Aorta (tissue), 5 donors: ENCODE data around the gene CD59. TPM values are rescaled to one million over a fixed set of nuclear protein-coding genes. Genes with fewer than 3 reads are reported as not detected.

Experiments
- ATAC-seq: fragments of 200-7000 bp; cut with Tn5 transposase; one replicate; pipeline ENCODE4 v1.9.1; 2022; ENCODE audit warnings: moderate library complexity; ENCODE audit not compliant: low FRiP score
- DNase-seq, 2 donors: peaks; one replicate each; pipeline ENCODE4 v3.0.0-alpha.2; 2020
- H3K27ac ChIP-seq, 2 donors: one replicate each; pipeline ENCODE4 v1.5.1; 2013; ENCODE audit warnings: low read length in 2 of 2, mild to moderate bottlenecking in 2 of 2, moderate library complexity in 2 of 2, control low read depth in 1 of 2, inconsistent platforms in 1 of 2, low read depth in 1 of 2
- H3K27me3 ChIP-seq, 2 donors: one replicate each; pipeline ENCODE4 v1.6.1; 2013; ENCODE audit warnings: control low read depth in 1 of 2, low read length in 1 of 2, mild to moderate bottlenecking in 1 of 2, moderate library complexity in 1 of 2; ENCODE audit not compliant: insufficient read depth in 2 of 2, control insufficient read depth in 1 of 2
- H3K36me3 ChIP-seq, 2 donors: one replicate each; pipeline ENCODE4 v1.6.1; 2013; ENCODE audit warnings: control low read depth in 1 of 2, low read length in 1 of 2, mild to moderate bottlenecking in 1 of 2; ENCODE audit not compliant: insufficient read depth in 2 of 2, control insufficient read depth in 1 of 2
- H3K4me1 ChIP-seq, 2 donors: one replicate each; pipeline ENCODE4 v1.6.1; 2013; ENCODE audit warnings: low read length in 2 of 2, control low read depth in 1 of 2, mild to moderate bottlenecking in 1 of 2, moderate library complexity in 1 of 2; ENCODE audit not compliant: insufficient read depth in 2 of 2, control insufficient read depth in 1 of 2
- H3K4me3 ChIP-seq, 2 donors: one replicate each; pipeline ENCODE4 v1.5.1; 2013; ENCODE audit warnings: low read length in 2 of 2, control low read depth in 1 of 2, mild to moderate bottlenecking in 1 of 2
- H3K9me3 ChIP-seq: one replicate; pipeline ENCODE4 v1.6.1; 2013; ENCODE audit warnings: mild to moderate bottlenecking, low read length; ENCODE audit not compliant: control insufficient read depth
- WGBS, 2 donors: extraction: QIAGEN DNeasy Blood & Tissue Kit; methylation state at CpG; one replicate each; pipeline ENCODE4 v1.1.7; 2013; 5-methylcytosine and 5-hydroxymethylcytosine counted together
- intact Hi-C, 2 donors: fragments of 100-400 bp; cut with DNase I; formaldehyde crosslinking; loops; one replicate each; pipeline versions ENCODE4 v1.14.2 to v1.15.0; 2022
- polyA plus RNA-seq, 2 donors: library from polyadenylated mRNA; stranded (reverse); fragments of 200-250 nt; gene quantifications; one replicate each; pipeline ENCODE4 v1.2.3, GENCODE V29; 2013
- total RNA-seq, 2 donors: library from RNA; stranded (reverse); fragmentation: NEBNext Ultra II Directional; extraction: Animal tissue kit (Norgen Biotek cat#: 25700); gene quantifications; one replicate each; pipeline ENCODE4 v1.2.1, GENCODE V29; 2021
- donor health status: healthy with polysubstance abuse.
- donor health status: Bipolar disorder and iron deficiency.
- donor health status: DM: no; HTN: no; CAD: no.
- donor health status: DM: no; HTN: no; CAD: no.
- donor health status: DM: yes; HTN: yes; CAD: no.

Gene CD59
- total and polyA plus RNA-seq, 4 donors = 213 to 881 (median 604) TPM

- peak within 1 kb of the TSS; percentile 75 to 94 for H3K4me3 ChIP-seq
- no peaks in the 10 kb centered on the region for H3K4me1 ChIP-seq
- H3K27ac ChIP-seq = peak within 1 kb of the TSS in 1 of 2 donors; percentile 84
- H3K9me3 ChIP-seq = no peaks in the 10 kb centered on the region
- ATAC-seq (peak; percentile 97), DNase-seq (peak; percentile 92 to 94)
- intact Hi-C loops = loop anchor here in 1 of 2 donors (2.0 to 5.0 kb wide), 2 partner anchors 37 to 71 kb away; partner anchors contain the start of gene CD59
- no peaks in the 10 kb centered on the region for H3K36me3 ChIP-seq
- no peaks in the 10 kb centered on the region for H3K27me3 ChIP-seq
- 0 to 1% methylated on average over 57 to 64 of the region's 64 CpGs for WGBS, 2 donors
Observed at GRCh38 chr11:33773987-33774735, 37.9 kb upstream of the CD59 start, which contains the start of gene FBXO3. FBXO3 (minus strand) TSS chr11:33774520; CDS start chr11:33774497, 23 bp downstream.

DNA sequence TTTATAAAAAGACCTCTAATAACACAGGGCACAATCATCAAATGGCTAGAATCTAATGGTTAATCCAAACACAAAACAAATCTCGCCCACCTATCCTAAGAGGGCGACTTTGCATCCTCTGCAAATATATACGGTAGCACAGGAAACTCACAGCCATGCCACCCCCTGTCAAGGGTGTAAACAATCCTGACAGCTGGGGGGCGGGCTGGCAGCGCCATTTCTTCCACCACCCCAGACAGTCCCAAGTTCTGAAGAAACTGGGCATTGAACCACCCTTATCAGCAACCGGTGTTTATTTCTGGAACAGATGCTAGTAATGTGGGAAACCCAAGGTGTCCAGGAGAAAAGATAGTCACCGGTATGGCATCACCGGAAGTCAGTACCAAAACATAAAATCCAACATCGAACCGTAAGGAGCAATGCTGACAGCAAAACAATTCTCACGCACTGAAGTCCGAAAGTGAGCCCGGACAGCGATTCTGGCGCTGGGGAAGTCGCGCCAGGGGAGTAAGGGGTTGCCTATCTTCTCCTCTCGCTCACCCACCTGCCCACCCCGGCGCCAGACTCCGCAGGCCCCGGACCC lies 37.3 kb upstream of the CD59 start:
- peak overlapping the region in 1 of 2 donors; percentile 59 for H3K27ac ChIP-seq
- H3K27me3 ChIP-seq = no peaks in the 10 kb centered on the region
- 6 to 7% methylated on average over 22 of the region's 22 CpGs for WGBS, 2 donors
- ATAC-seq (peak; percentile 31), DNase-seq (no peak)
- H3K36me3 ChIP-seq = no peaks in the 10 kb centered on the region
- intact Hi-C loops = loop anchor here in 1 of 2 donors (5.0 kb wide), 1 partner anchor 36 kb away; the partner anchor contains the start of gene CD59
- H3K9me3 ChIP-seq = no peaks in the 10 kb centered on the region
- H3K4me1 ChIP-seq = no peaks in the 10 kb centered on the region
- H3K4me3 ChIP-seq = peak overlapping the region; percentile 75 to 94

GRCh38 chr11:33772870-33773269 lies 36.6 kb upstream of the CD59 start:
- no peak overlapping the region for H3K27ac ChIP-seq
- intact Hi-C loops = loop anchor here in 1 of 2 donors (5.0 kb wide), 1 partner anchor 36 kb away; the partner anchor contains the start of gene CD59
- WGBS, 2 donors = 15 to 20% methylated on average over 1 of the region's 1 CpG
- DNase-seq (no peak), ATAC-seq (no peak)
- no peaks in the 10 kb centered on the region for H3K27me3 ChIP-seq
- no peaks in the 10 kb centered on the region for H3K4me1 ChIP-seq
- H3K36me3 ChIP-seq = no peaks in the 10 kb centered on the region
- H3K9me3 ChIP-seq = no peaks in the 10 kb centered on the region
- H3K4me3 ChIP-seq = no peak overlapping the region

DNA sequence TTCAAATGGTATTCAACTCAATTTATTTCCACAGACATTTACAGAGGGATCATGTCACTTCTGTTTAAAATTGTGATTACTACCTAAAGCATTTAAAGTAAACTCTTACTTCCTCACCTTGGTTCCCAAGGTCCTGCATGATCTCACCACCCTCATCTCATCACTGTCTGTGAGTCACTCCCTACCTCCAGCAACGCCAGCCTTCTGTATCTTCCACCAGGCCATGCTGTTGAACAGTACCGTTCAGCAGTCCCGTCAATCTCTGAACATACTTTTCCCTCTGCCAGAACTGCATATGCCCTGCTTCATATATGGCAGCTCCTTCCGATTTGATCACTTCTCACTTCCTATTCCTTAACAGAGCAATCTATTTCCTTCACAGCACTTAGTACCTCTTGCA lies 36.1 kb upstream of the CD59 start:
- no peak overlapping the region for H3K27ac ChIP-seq
- ATAC-seq (no peak), DNase-seq (no peak)
- H3K9me3 ChIP-seq = no peaks in the 10 kb centered on the region
- H3K36me3 ChIP-seq = no peaks in the 10 kb centered on the region
- 80 to 82% methylated on average over 4 of the region's 4 CpGs for WGBS, 2 donors
- intact Hi-C loops = loop anchor here in 1 of 2 donors (5.0 kb wide), 1 partner anchor 35 kb away; the partner anchor contains the start of gene CD59
- H3K4me1 ChIP-seq = no peaks in the 10 kb centered on the region
- H3K4me3 ChIP-seq = no peak overlapping the region
- H3K27me3 ChIP-seq = no peaks in the 10 kb centered on the region

GRCh38 chr11:33770236-33770635 lies 34.0 kb upstream of the CD59 start:
- ATAC-seq (no peak), DNase-seq (no peak)
- WGBS, 2 donors = 62 to 63% methylated on average over 2 of the region's 2 CpGs
- Histone ChIP-seq H3K9me3 (no peaks in the 10 kb centered on the region), H3K4me3 (no peak overlapping the region), H3K27ac (no peak overlapping the region), H3K4me1 (peaks cover 0 to 1% of the 10 kb centered on the region in 2 donors), H3K27me3 (no peaks in the 10 kb centered on the region), H3K36me3 (no peaks in the 10 kb centered on the region)
- intact Hi-C loops = loop anchor here in 1 of 2 donors (5.0 kb wide), 1 partner anchor 33 kb away; the partner anchor contains the start of gene CD59

DNA sequence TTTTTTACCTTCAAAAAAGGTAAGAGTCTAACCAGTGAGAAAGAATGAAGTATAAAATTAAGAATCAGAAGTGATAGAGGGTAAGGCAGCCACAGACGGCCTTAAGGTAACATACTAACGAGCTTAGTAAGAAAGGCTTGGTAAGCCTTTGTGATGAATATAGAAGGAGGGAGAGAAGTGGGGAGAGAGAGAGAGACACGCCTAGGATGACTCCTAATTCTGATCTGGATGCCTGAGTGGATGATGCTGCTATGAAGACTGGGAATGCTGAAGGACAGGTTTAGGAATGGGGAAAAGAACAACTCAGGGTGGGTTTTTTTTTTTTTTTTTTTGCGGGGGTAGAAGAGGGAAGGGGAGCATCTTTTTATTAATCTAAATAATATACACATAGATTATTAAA lies 33.3 kb upstream of the CD59 start:
- H3K27me3 ChIP-seq = no peaks in the 10 kb centered on the region
- DNase-seq (no peak), ATAC-seq (no peak)
- 84 to 90% methylated on average over 3 to 4 of the region's 4 CpGs for WGBS, 2 donors
- H3K4me3 ChIP-seq = no peak overlapping the region
- no peaks in the 10 kb centered on the region for H3K36me3 ChIP-seq
- H3K9me3 ChIP-seq = no peaks in the 10 kb centered on the region
- peaks cover 0 to 1% of the 10 kb centered on the region in 2 donors for H3K4me1 ChIP-seq
- H3K27ac ChIP-seq = no peak overlapping the region
- intact Hi-C loops = no loop called here

GRCh38 chr11:33767624-33768023 lies 31.4 kb upstream of the CD59 start:
- DNase-seq = no peak
- no peaks in the 10 kb centered on the region for H3K36me3 ChIP-seq
- H3K27ac ChIP-seq = no peak overlapping the region
- no peak overlapping the region for H3K4me3 ChIP-seq
- intact Hi-C loops = no loop called here
- peaks cover 0 to 1% of the 10 kb centered on the region in 2 donors for H3K4me1 ChIP-seq
- ATAC-seq = no peak
- H3K27me3 ChIP-seq = no peaks in the 10 kb centered on the region
- H3K9me3 ChIP-seq = no peaks in the 10 kb centered on the region
- WGBS, 2 donors = 86 to 91% methylated on average over 4 of the region's 4 CpGs

GRCh38 chr11:33766085-33766484 lies 29.9 kb upstream of the CD59 start:
- H3K9me3 ChIP-seq = no peaks in the 10 kb centered on the region
- no peaks in the 10 kb centered on the region for H3K36me3 ChIP-seq
- no peak for DNase-seq
- H3K27me3 ChIP-seq = no peaks in the 10 kb centered on the region
- peaks cover 0 to 1% of the 10 kb centered on the region in 2 donors for H3K4me1 ChIP-seq
- no peak overlapping the region for H3K4me3 ChIP-seq
- intact Hi-C loops = no loop called here
- 89% methylated on average over 2 of the region's 2 CpGs for WGBS, 2 donors
- no peak for ATAC-seq
- no peak overlapping the region for H3K27ac ChIP-seq
